Activated CD8-positive, alpha-beta memory T cell treated with anti-CD3 and anti-CD28 coated beads, Interleukin-2, amount 50 U/mL, for 1 hour (primary cell): ENCODE data around the gene HORMAD2.

Source experiments
- DNase-seq: peaks from one replicate; pipeline ENCODE4 v3.0.0-alpha.2; 2020; ENCODE audit errors: extremely low read depth

HORMAD2 gene

GRCh38 chr22:30104501-30105156 is 24.4 kb downstream of the HORMAD2 start:
- DNase-seq: no peak

GRCh38 chr22:30105483-30105882 is 25.2 kb downstream of the HORMAD2 start:
- DNase-seq: no peak

GRCh38 chr22:30113494-30113893 is 33.2 kb downstream of the HORMAD2 start:
- DNase-seq: no peak

- no peak for DNase-seq
These were observed 34.1 kb downstream of the HORMAD2 start for GRCh38 chr22:30114361-30114760.

GRCh38 chr22:30115705-30116104 is 35.4 kb downstream of the HORMAD2 start:
- no peak for DNase-seq

- no peak for DNase-seq
These were observed 36.3 kb downstream of the HORMAD2 start for GRCh38 chr22:30116362-30117117.

GRCh38 chr22:30117256-30117655 is 37.0 kb downstream of the HORMAD2 start:
- no peak for DNase-seq

- no peak for DNase-seq
These were observed 38.0 kb downstream of the HORMAD2 start for GRCh38 chr22:30118291-30118690.

GRCh38 chr22:30121960-30122359 is 41.7 kb downstream of the HORMAD2 start:
- DNase-seq: no peak

GRCh38 chr22:30123463-30123862 is 43.2 kb downstream of the HORMAD2 start:
- no peak for DNase-seq

- DNase-seq: no peak
These were observed 47.5 kb downstream of the HORMAD2 start for GRCh38 chr22:30127749-30128166.

- no peak for DNase-seq
These were observed 48.2 kb downstream of the HORMAD2 start for GRCh38 chr22:30128511-30128910.

- DNase-seq: no peak
These were observed 49.4 kb downstream of the HORMAD2 start for GRCh38 chr22:30129636-30130035.

- no peak for DNase-seq
These were observed 52.2 kb downstream of the HORMAD2 start for GRCh38 chr22:30132290-30132996.

GRCh38 chr22:30140414-30140813 is 60.1 kb downstream of the HORMAD2 start:
- no peak for DNase-seq

GRCh38 chr22:30143265-30143664 is 63.0 kb downstream of the HORMAD2 start:
- no peak for DNase-seq

GRCh38 chr22:30144391-30144790 is 64.1 kb downstream of the HORMAD2 start:
- DNase-seq: no peak

- no peak for DNase-seq
These were observed 69.9 kb downstream of the HORMAD2 start for GRCh38 chr22:30150212-30150611.

GRCh38 chr22:30158277-30158676 is 78.0 kb downstream of the HORMAD2 start:
- DNase-seq: no peak

- DNase-seq: no peak
These were observed 78.7 kb downstream of the HORMAD2 start for GRCh38 chr22:30158744-30159500.

GRCh38 chr22:30159561-30160353 is 79.5 kb downstream of the HORMAD2 start:
- DNase-seq: no peak
